Endothelial cell of umbilical vein (primary cell): Measurements from ENCODE around the gene ABI3BP. TPM values are rescaled to one million over a fixed set of nuclear protein-coding genes. Genes with fewer than 3 reads are reported as not detected.

Experiments used
- BruUV-seq: library from RNA; stranded (reverse); fragments of 400-500 nt; replicated peaks from 2 replicates; lab custom pipeline; 2021; lab: Mats Ljungman, UMichigan
- CTCF ChIA-PET: fragments of 300-600, 350-600 bp; sonication (Branson Sonifier 250); formaldehyde crosslinking; loops from one replicate; lab custom pipeline; 2021; ENCODE audit warnings: antibody characterized with exemption, inconsistent platforms; lab: Charles Lee
- POLR2A ChIA-PET: fragments of 300-600, 350-600 bp; sonication (Branson Sonifier 250); formaldehyde crosslinking; loops from one replicate; lab custom pipeline; 2021; ENCODE audit warnings: antibody characterized with exemption, inconsistent platforms; lab: Charles Lee
- DNase-seq: peaks from one replicate; pipeline ENCODE4 v3.0.0-alpha.2; 2011; ENCODE audit warnings: low read depth, low spot score
- FAIRE-seq: peaks from 2 replicates; lab custom pipeline; 2011; peaks lifted over from hg19 to GRCh38; lab: Jason Lieb, UNC
- H2AFZ ChIP-seq: 2 replicates; pipeline ENCODE4 v1.6.0; 2012; ENCODE audit warnings: low read depth, low read length, control low read depth, inconsistent platforms
- H3K27ac ChIP-seq: 2 replicates; pipeline ENCODE4 v1.5.1; 2011; ENCODE audit warnings: low read depth, mild to moderate bottlenecking, control low read depth, low read length, moderate library complexity; ENCODE audit not compliant: insufficient read depth
- H3K27me3 ChIP-seq, 2 experiments: 2 replicates each; pipeline versions ENCODE4 v1.6.0 to v1.6.1; 2011; ENCODE audit warnings: low read length in 2 of 2, mixed read lengths in 1 of 2; ENCODE audit not compliant: control insufficient read depth in 2 of 2, insufficient read depth in 2 of 2
- H3K36me3 ChIP-seq, 2 experiments: 2 replicates in 1 of 2; 3 replicates in 1 of 2; pipeline ENCODE4 v1.5.1; 2011; ENCODE audit warnings: low read length in 2 of 2, mild to moderate bottlenecking in 1 of 2, moderate library complexity in 1 of 2; ENCODE audit not compliant: control insufficient read depth in 2 of 2, insufficient read depth in 2 of 2; ENCODE audit errors: extremely low read depth in 1 of 2
- H3K4me1 ChIP-seq: 3 replicates; pipeline ENCODE4 v1.5.1; 2011; ENCODE audit warnings: mild to moderate bottlenecking, low read length; ENCODE audit not compliant: control insufficient read depth, insufficient read depth; ENCODE audit errors: extremely low read depth
- H3K4me2 ChIP-seq: 2 replicates; pipeline ENCODE4 v1.6.1; 2011; ENCODE audit warnings: low read length, control low read depth, mixed read lengths; ENCODE audit not compliant: insufficient read depth
- H3K4me3 ChIP-seq, 3 experiments: fragments of 200-600 bp in 1 of 3; sonication (generic), shearing (Covaris generic) in 1 of 3; replicated peaks in 1 of 3; 2 replicates each; pipeline ENCODE4 v1.5.1; 2011 to 2016; ENCODE audit warnings: control low read depth in 3 of 3, low read length in 3 of 3, mild to moderate bottlenecking in 2 of 3, inconsistent platforms in 1 of 3, low read depth in 1 of 3, moderate library complexity in 1 of 3; ENCODE audit not compliant: insufficient read depth in 1 of 3
- H3K79me2 ChIP-seq: 2 replicates; pipeline ENCODE4 v1.6.0; 2012; ENCODE audit warnings: low read length, inconsistent platforms; ENCODE audit not compliant: control insufficient read depth, insufficient read depth
- H3K9ac ChIP-seq: replicated peaks from 2 replicates; pipeline ENCODE3; 2011; ENCODE audit warnings: low read length, control low read depth; ENCODE audit not compliant: insufficient read depth; ENCODE audit errors: extremely low read depth
- H3K9me1 ChIP-seq: replicated peaks from 3 replicates; pipeline ENCODE4 v1.6.0; 2011; ENCODE audit warnings: mild to moderate bottlenecking, low read length; ENCODE audit not compliant: control insufficient read depth, insufficient read depth; ENCODE audit errors: extremely low read depth
- H3K9me3 ChIP-seq: replicated peaks from 2 replicates; pipeline ENCODE4 v1.5.1; 2012; ENCODE audit warnings: low read length, inconsistent platforms; ENCODE audit not compliant: control insufficient read depth, insufficient read depth
- H4K20me1 ChIP-seq: replicated peaks from 2 replicates; pipeline ENCODE3; 2011; ENCODE audit warnings: mild to moderate bottlenecking, low read length; ENCODE audit not compliant: control insufficient read depth, insufficient read depth; ENCODE audit errors: extremely low read depth
- CTCF ChIP-seq, 2 donors: IDR thresholded peaks; 1 replicate in 1 of 2; 2 replicates in 1 of 2; pipeline ENCODE4 v1.5.1; 2011; ENCODE audit warnings: low read length in 2 of 2, mild to moderate bottlenecking in 2 of 2, moderate library complexity in 2 of 2, control low read depth in 1 of 2, inconsistent platforms in 1 of 2, low read depth in 1 of 2; ENCODE audit not compliant: insufficient read depth in 1 of 2; ENCODE audit errors: extremely low read depth in 1 of 2
- EZH2 ChIP-seq: IDR thresholded peaks from 2 replicates; pipeline ENCODE4 v1.6.1; 2012; ENCODE audit warnings: borderline replicate concordance, low read depth, mild to moderate bottlenecking, moderate library complexity, low read length, inconsistent platforms; ENCODE audit not compliant: severe bottlenecking
- FOS ChIP-seq: IDR thresholded peaks from 2 replicates; pipeline ENCODE4 v1.6.1; 2011; ENCODE audit warnings: mild to moderate bottlenecking, low read length, moderate library complexity, borderline replicate concordance; ENCODE audit not compliant: insufficient read depth
- GATA2 ChIP-seq: IDR thresholded peaks from 2 replicates; pipeline ENCODE4 v1.7.0; 2011; ENCODE audit warnings: low read depth, mild to moderate bottlenecking, moderate library complexity, mixed read lengths, low read length; ENCODE audit not compliant: insufficient read length, insufficient read depth
- JUN ChIP-seq: IDR thresholded peaks from 2 replicates; pipeline ENCODE4 v1.6.1; 2011; ENCODE audit warnings: borderline replicate concordance, low read depth; ENCODE audit not compliant: insufficient read length, insufficient read depth
- MAX ChIP-seq: IDR thresholded peaks from 2 replicates; pipeline ENCODE4 v1.6.1; 2011; ENCODE audit not compliant: insufficient read depth, insufficient read length
- MYC ChIP-seq: IDR thresholded peaks from one replicate; pipeline ENCODE4 v1.6.1; 2011; ENCODE audit warnings: mild to moderate bottlenecking, low read depth, low read length
- POLR2A ChIP-seq: IDR thresholded peaks from 2 replicates; pipeline ENCODE4 v1.6.1; 2012; ENCODE audit warnings: low read depth, mild to moderate bottlenecking, control low read depth, low read length
- POLR2AphosphoS5 ChIP-seq: IDR thresholded peaks from 2 replicates; pipeline ENCODE4 v1.6.1; 2012; ENCODE audit warnings: low read depth, mild to moderate bottlenecking, control low read depth, low read length, moderate library complexity; ENCODE audit not compliant: insufficient read depth
- dilution Hi-C: fragments of 300-500 bp; cut with MboI; formaldehyde crosslinking; loops from one replicate; pipeline ENCODE4 v1.15.0; 2019; ENCODE audit warnings: low sequenced_read_pairs; ENCODE audit not compliant: extremely low pct_ligation_motif_present
- intact Hi-C: fragments of 100-400 bp; cut with micrococcal nuclease; formaldehyde crosslinking; loops from one replicate; pipeline ENCODE4 v1.10.0; 2022
- polyA plus RNA-seq, 4 experiments: library from polyadenylated mRNA; depleted of rRNA in 3 of 4; stranded (reverse) in 3 of 4; unstranded in 1 of 4; fragments of >200 nt; gene quantifications; 2 replicates each; pipeline versions ENCODE4 v1.2.1 to v1.2.3, GENCODE V29; 2011 to 2012; ENCODE audit warnings: missing spikeins in 1 of 4
- total RNA-seq: library from RNA; stranded (reverse); gene quantifications from 2 replicates; pipeline ENCODE4 v1.2.3, GENCODE V29; 2021

Gene ABI3BP
- total and polyA plus RNA-seq, 2 donors (not counting 3 experiments of a cell fraction or from before 2014, with no cell fraction given): 78.1 to 106 TPM

- DNase-seq (no peak), FAIRE-seq (no peak)
- CTCF ChIA-PET: interaction anchor here (0.8 to 2.1 kb wide), 2 partner anchors 14 to 22 kb away, joined by 3 to 4 read pairs; no protein-coding TSS in a partner anchor
- H3K4me1 ChIP-seq: no peaks in the 10 kb centered on the region
- H3K9me1 ChIP-seq: no peaks in the 10 kb centered on the region
- no peak overlapping the region for H2AFZ ChIP-seq
- no peaks in the 10 kb centered on the region for H4K20me1 ChIP-seq
- H3K79me2 ChIP-seq: no peaks in the 10 kb centered on the region
- BruUV-seq: no TSS peak
- H3K27ac ChIP-seq: no peak overlapping the region
- H3K4me3 ChIP-seq: no peak overlapping the region
- intact Hi-C loops: no loop called here
- H3K4me2 ChIP-seq: no peak overlapping the region
- no peaks in the 10 kb centered on the region for H3K27me3 ChIP-seq
- no peaks in the 10 kb centered on the region for H3K9me3 ChIP-seq
- no peak for TF ChIP-seq GATA2
- TF ChIP-seq POLR2AphosphoS5: no peak
- no peak for TF ChIP-seq FOS
- no peak for TF ChIP-seq JUN
- TF ChIP-seq POLR2A: no peak
- no peak for TF ChIP-seq CTCF (IDR thresholded peaks at IDR 0.05; ENCODE audit: extremely low read depth in 1 of 2, insufficient read depth in 1 of 2, low read depth in 1 of 2, low read length in 2 of 2)
- no peak for TF ChIP-seq MAX
- TF ChIP-seq EZH2: no peak
- no peak for TF ChIP-seq MYC
- no peak overlapping the region for H3K9ac ChIP-seq
- dilution Hi-C loops: no loop called here
- POLR2A ChIA-PET: interaction anchor here (0.7 kb wide), 1 partner anchor 127 kb away, joined by 3 read pairs; no protein-coding TSS in a partner anchor
- no peaks in the 10 kb centered on the region for H3K36me3 ChIP-seq
Measured at GRCh38 chr3:100968932-100969906, 24.0 kb downstream of the ABI3BP start.
